ENCODE data around the gene IFT81.

- TF ChIP-seq ZNF274 (IDR thresholded peaks at IDR 0.05; ENCODE audit: low read depth, low read length) (no peak), SUZ12 (IDR thresholded peaks at IDR 0.05; ENCODE audit: extremely low read depth, insufficient read depth, insufficient read length) (no peak)
Measured at GRCh38 chr12:110234755-110235154, 110.6 kb downstream of the IFT81 start.
